IMR-90 (cell line): ENCODE data around the gene EML4. TPM values are rescaled to one million over a fixed set of nuclear protein-coding genes. Genes with fewer than 3 reads are reported as not detected.

Experiments
- ATAC-seq: fragments of 200-7000 bp; cut with Tn5 transposase; 2 replicates; pipeline ENCODE4 v1.9.1; 2020; ENCODE audit warnings: low read depth, mild to moderate bottlenecking, moderate library complexity
- BruUV-seq: library from RNA; stranded (reverse); fragments of 400-500 nt; replicated peaks from 2 replicates; lab custom pipeline; 2021; lab: Mats Ljungman, UMichigan
- CTCF ChIA-PET: fragments of 300-600 bp; formaldehyde crosslinking; extraction: SDS; loops from one replicate; lab custom pipeline; 2021; ENCODE audit warnings: antibody characterized with exemption; lab: Yijun Ruan, JAX
- POLR2A ChIA-PET: fragments of 300-600 bp; sonication (Branson Sonifier 250); formaldehyde crosslinking; loops from one replicate; lab custom pipeline; 2022; ENCODE audit warnings: antibody characterized with exemption; ENCODE audit not compliant: unreplicated experiment; lab: Charles Lee
- DNase-seq: peaks from one replicate; pipeline ENCODE4 v3.0.0; 2013
- H2AFZ ChIP-seq: replicated peaks from 2 replicates; pipeline ENCODE3; 2013; ENCODE audit warnings: low read length, mild to moderate bottlenecking; ENCODE audit not compliant: poor library complexity
- H2AK5ac ChIP-seq: 2 replicates; pipeline ENCODE4 v1.6.1; 2013; ENCODE audit warnings: low read depth, low read length, inconsistent platforms
- H2AK9ac ChIP-seq: replicated peaks from 2 replicates; pipeline ENCODE3; 2013; ENCODE audit warnings: mild to moderate bottlenecking, low read depth, low read length, moderate library complexity; ENCODE audit not compliant: poor library complexity
- H2BK120ac ChIP-seq: 2 replicates; pipeline ENCODE4 v1.6.1; 2013; ENCODE audit warnings: low read depth, low read length, inconsistent platforms
- H2BK15ac ChIP-seq: 3 replicates; pipeline ENCODE4 v1.6.1; 2013; ENCODE audit warnings: low read depth, low read length, inconsistent platforms
- H2BK20ac ChIP-seq: 2 replicates; pipeline ENCODE4 v1.6.1; 2013; ENCODE audit warnings: low read depth, mild to moderate bottlenecking, inconsistent platforms, low read length, moderate library complexity
- H2BK5ac ChIP-seq: 2 replicates; pipeline ENCODE4 v1.6.1; 2013; ENCODE audit warnings: mild to moderate bottlenecking, low read depth, low read length, inconsistent platforms; ENCODE audit not compliant: poor library complexity, severe bottlenecking
- H3K14ac ChIP-seq: replicated peaks from 2 replicates; pipeline ENCODE4 v1.6.1; 2013; ENCODE audit warnings: low read depth, low read length, inconsistent platforms
- H3K18ac ChIP-seq: 2 replicates; pipeline ENCODE4 v1.6.1; 2013; ENCODE audit warnings: low read depth, low read length, control low read depth
- H3K23ac ChIP-seq: 2 replicates; pipeline ENCODE4 v1.6.1; 2013; ENCODE audit warnings: low read depth, low read length, inconsistent platforms
- H3K27ac ChIP-seq: 2 replicates; pipeline ENCODE4 v1.5.1; 2013; ENCODE audit warnings: mild to moderate bottlenecking, control low read depth, low read length; ENCODE audit not compliant: insufficient read depth
- H3K27me3 ChIP-seq: 2 replicates; pipeline ENCODE4 v1.6.1; 2013; ENCODE audit warnings: low read length; ENCODE audit not compliant: control insufficient read depth, insufficient read depth
- H3K36me3 ChIP-seq: 2 replicates; pipeline ENCODE4 v1.6.1; 2013; ENCODE audit warnings: low read length, mixed read lengths; ENCODE audit not compliant: control insufficient read depth, insufficient read depth
- H3K4ac ChIP-seq: 2 replicates; pipeline ENCODE4 v1.6.1; 2013; ENCODE audit warnings: low read depth, low read length, inconsistent platforms
- H3K4me1 ChIP-seq: 2 replicates; pipeline ENCODE4 v1.6.1; 2013; ENCODE audit warnings: low read length, mixed read lengths; ENCODE audit not compliant: control insufficient read depth, insufficient read depth
- H3K4me2 ChIP-seq: 2 replicates; pipeline ENCODE4 v1.6.1; 2013; ENCODE audit warnings: low read depth, mild to moderate bottlenecking, control low read depth, low read length, moderate library complexity
- H3K4me3 ChIP-seq: 2 replicates; pipeline ENCODE4 v1.5.1; 2013; ENCODE audit warnings: low read depth, mild to moderate bottlenecking, control low read depth, low read length, moderate library complexity; ENCODE audit not compliant: insufficient read depth
- H3K56ac ChIP-seq: 2 replicates; pipeline ENCODE4 v1.6.1; 2013; ENCODE audit warnings: low read length, inconsistent platforms; ENCODE audit not compliant: insufficient read depth; ENCODE audit errors: extremely low read depth
- H3K79me1 ChIP-seq, 2 experiments: 2 replicates each; pipeline ENCODE4 v1.6.1; 2013; ENCODE audit warnings: low read length in 2 of 2, inconsistent platforms in 1 of 2, low read depth in 1 of 2
- H3K9ac ChIP-seq: 2 replicates; pipeline ENCODE4 v1.6.1; 2013; ENCODE audit warnings: low read depth, low read length, control low read depth
- H3K9me1 ChIP-seq: 2 replicates; pipeline ENCODE4 v1.6.1; 2013; ENCODE audit warnings: low read length, inconsistent platforms; ENCODE audit not compliant: insufficient read depth
- H3K9me3 ChIP-seq: 2 replicates; pipeline ENCODE4 v1.6.1; 2013; ENCODE audit warnings: low read length; ENCODE audit not compliant: control insufficient read depth, insufficient read depth
- H4K20me1 ChIP-seq: 2 replicates; pipeline ENCODE4 v1.6.1; 2013; ENCODE audit warnings: low read length, inconsistent platforms; ENCODE audit not compliant: insufficient read depth
- H4K5ac ChIP-seq: 2 replicates; pipeline ENCODE4 v1.6.1; 2013; ENCODE audit warnings: mild to moderate bottlenecking, low read depth, low read length, control low read depth
- H4K8ac ChIP-seq, 2 experiments: 2 replicates each; pipeline ENCODE4 v1.6.1; 2013; ENCODE audit warnings: low read depth in 2 of 2, low read length in 2 of 2, control low read depth in 1 of 2, inconsistent platforms in 1 of 2
- H4K91ac ChIP-seq: 2 replicates; pipeline ENCODE4 v1.6.1; 2013; ENCODE audit warnings: low read depth, low read length, inconsistent platforms; ENCODE audit not compliant: insufficient read depth
- CEBPB ChIP-seq: IDR thresholded peaks from 2 replicates; pipeline ENCODE4 v1.6.1; 2012; ENCODE audit warnings: low read depth, low read length, improper control_type of control experiment
- FOS ChIP-seq: fragments of 150-350 bp; IDR thresholded peaks from 2 replicates; pipeline ENCODE4 v1.6.1; 2016; ENCODE audit warnings: low read depth, low read length
- MXI1 ChIP-seq: IDR thresholded peaks from 2 replicates; pipeline ENCODE4 v1.6.1; 2012; ENCODE audit warnings: low read depth, mild to moderate bottlenecking, low read length, moderate library complexity, borderline replicate concordance
- NFE2L2 ChIP-seq: fragments of 150-350 bp; IDR thresholded peaks from 2 replicates; pipeline ENCODE4 v1.6.1; 2016; ENCODE audit warnings: low read depth, mild to moderate bottlenecking, low read length
- RCOR1 ChIP-seq: IDR thresholded peaks from 2 replicates; pipeline ENCODE4 v1.6.1; 2012; ENCODE audit warnings: mild to moderate bottlenecking, low read length, improper control_type of control experiment; ENCODE audit not compliant: insufficient replicate concordance
- WGBS, 2 experiments: methylation state at CpG; one replicate each; pipeline versions ENCODE4 v1.1.5 to v1.1.7; 2013; ENCODE audit warnings: missing lambda C conversion rate in 2 of 2; ENCODE audit not compliant: insufficient read length in 1 of 2; ENCODE audit errors: extremely low coverage in 2 of 2; 5-methylcytosine and 5-hydroxymethylcytosine counted together
- dilution Hi-C: fragments of 300-500 bp; cut with HindIII; formaldehyde crosslinking; loops from one replicate; pipeline ENCODE4 v1.14.3; 2018; ENCODE audit warnings: low sequenced_read_pairs; ENCODE audit not compliant: unreplicated experiment
- in situ Hi-C: fragments of 300-500 bp; cut with MboI; formaldehyde crosslinking; loops from 3 replicates; pipeline ENCODE4 v1.14.3; 2019; ENCODE audit warnings: low sequenced_read_pairs, inconsistent platforms, mixed read lengths
- intact Hi-C: fragments of 100-400 bp; cut with micrococcal nuclease; formaldehyde crosslinking; loops from 2 replicates; pipeline ENCODE4 v1.10.0; 2022
- polyA plus RNA-seq, 3 experiments: library from polyadenylated mRNA; depleted of rRNA; stranded (reverse); fragments of >200 nt; gene quantifications; 2 replicates each; pipeline ENCODE4 v1.2.3, GENCODE V29; 2012; ENCODE audit warnings: low replicate concordance in 1 of 3
- total RNA-seq: library from RNA; depleted of rRNA; stranded (reverse); fragments of >200 nt; gene quantifications from 2 replicates; pipeline ENCODE4 v1.2.3, GENCODE V29; 2012

EML4 gene
- total and polyA plus RNA-seq, 2 of the 4 experiments (the other 2 are of a cell fraction), result 29.7 to 73.7 TPM

DNA sequence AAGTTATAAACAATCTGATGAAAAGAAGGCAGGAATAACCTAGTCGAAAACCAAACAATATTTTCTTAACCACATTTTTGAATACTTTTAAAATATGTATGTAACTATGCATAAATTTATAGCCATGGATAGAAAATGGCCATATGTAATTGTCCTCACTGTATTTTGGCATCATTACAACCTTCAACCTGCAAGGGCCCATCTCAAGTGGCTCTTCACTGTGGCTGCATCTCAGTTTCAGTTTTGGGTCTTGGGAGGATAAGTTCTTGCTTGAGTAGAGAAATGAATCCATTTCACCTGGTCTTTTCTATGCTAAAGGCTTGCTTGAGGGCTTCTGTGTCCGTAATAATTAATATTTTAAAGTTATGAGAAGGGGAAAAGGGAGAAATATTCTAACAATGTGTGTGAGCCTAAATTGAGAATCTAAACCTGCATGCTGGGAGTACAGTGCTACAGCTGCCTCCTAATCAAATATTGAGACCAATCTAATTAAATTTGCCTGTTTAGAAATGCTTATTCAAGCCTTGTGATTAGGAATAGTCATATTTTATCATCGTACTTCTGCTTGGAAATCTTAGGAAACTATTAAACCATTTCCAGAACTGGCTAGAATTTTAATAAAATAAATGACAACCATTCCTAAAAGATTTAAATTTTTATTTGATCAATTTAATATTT is 92.5 kb downstream of the EML4 start:
- no peak overlapping the region for H4K8ac ChIP-seq
- no peak overlapping the region for H2AFZ ChIP-seq
- 100% methylated on average over 1 of the region's 3 CpGs; no CpG with 5 or more reads in 1 of the 2 experiments for WGBS, 2 experiments
- H2BK5ac ChIP-seq, result no peak overlapping the region
- in situ Hi-C loops (no loop called here), dilution Hi-C loops (no loop called here), intact Hi-C loops (no loop called here)
- H2BK20ac ChIP-seq, result no peak overlapping the region
- no peak for DNase-seq
- no peaks in the 10 kb centered on the region for H4K20me1 ChIP-seq
- ChIA-PET CTCF (interaction anchor here (0.7 to 0.9 kb wide), 2 partner anchors 67 to 241 kb away, joined by 3 to 4 read pairs; no protein-coding TSS in a partner anchor), POLR2A (no interaction called here)
- no peak overlapping the region for H3K4me2 ChIP-seq
- no peak overlapping the region for H2AK5ac ChIP-seq
- no peaks in the 10 kb centered on the region for H3K4me1 ChIP-seq
- no peak overlapping the region for H4K91ac ChIP-seq
- BruUV-seq, result no TSS peak
- H3K79me1 ChIP-seq, result peaks cover 0 to under 1% of the 10 kb centered on the region in 2 experiments; a peak in 2 of 4 replicates
- peaks cover 17% of the 10 kb centered on the region for H3K36me3 ChIP-seq
- no peak overlapping the region for H3K56ac ChIP-seq
- TF ChIP-seq MXI1 (no peak), RCOR1 (no peak), CEBPB (no peak), NFE2L2 (no peak), FOS (no peak)
- H2AK9ac ChIP-seq, result no peak overlapping the region
- ATAC-seq, result no peak
- H3K9me1 ChIP-seq, result no peaks in the 10 kb centered on the region
- no peak overlapping the region for H2BK120ac ChIP-seq
- no peak overlapping the region for H3K14ac ChIP-seq
- H2BK15ac ChIP-seq, result no peak overlapping the region
- H3K9ac ChIP-seq, result no peak overlapping the region
- no peak overlapping the region for H3K23ac ChIP-seq
- H3K4ac ChIP-seq, result no peak overlapping the region
- no peak overlapping the region for H3K27ac ChIP-seq
- H4K5ac ChIP-seq, result no peak overlapping the region
- H3K27me3 ChIP-seq, result no peaks in the 10 kb centered on the region
- no peaks in the 10 kb centered on the region for H3K9me3 ChIP-seq
- H3K18ac ChIP-seq, result no peak overlapping the region
- H3K4me3 ChIP-seq, result no peak overlapping the region
